Endothelial cell of umbilical vein (primary cell): ENCODE results near the gene ZG16B. TPM values are rescaled to one million over a fixed set of nuclear protein-coding genes. Genes with fewer than 3 reads are reported as not detected.

ENCODE experiments used
- BruUV-seq: library from RNA; stranded (reverse); fragments of 400-500 nt; replicated peaks from 2 replicates; lab custom pipeline; 2021; lab: Mats Ljungman, UMichigan
- CTCF ChIA-PET: fragments of 300-600, 350-600 bp; sonication (Branson Sonifier 250); formaldehyde crosslinking; loops from one replicate; lab custom pipeline; 2021; ENCODE audit warnings: antibody characterized with exemption, inconsistent platforms; lab: Charles Lee
- POLR2A ChIA-PET: fragments of 300-600, 350-600 bp; sonication (Branson Sonifier 250); formaldehyde crosslinking; loops from one replicate; lab custom pipeline; 2021; ENCODE audit warnings: antibody characterized with exemption, inconsistent platforms; lab: Charles Lee
- DNase-seq: peaks from one replicate; pipeline ENCODE4 v3.0.0-alpha.2; 2011; ENCODE audit warnings: low read depth, low spot score
- FAIRE-seq: peaks from 2 replicates; lab custom pipeline; 2011; peaks lifted over from hg19 to GRCh38; lab: Jason Lieb, UNC
- H2AFZ ChIP-seq: 2 replicates; pipeline ENCODE4 v1.6.0; 2012; ENCODE audit warnings: low read depth, low read length, control low read depth, inconsistent platforms
- H3K27ac ChIP-seq: 2 replicates; pipeline ENCODE4 v1.5.1; 2011; ENCODE audit warnings: low read depth, mild to moderate bottlenecking, control low read depth, low read length, moderate library complexity; ENCODE audit not compliant: insufficient read depth
- H3K27me3 ChIP-seq, 2 experiments: 2 replicates each; pipeline versions ENCODE4 v1.6.0 to v1.6.1; 2011; ENCODE audit warnings: low read length in 2 of 2, mixed read lengths in 1 of 2; ENCODE audit not compliant: control insufficient read depth in 2 of 2, insufficient read depth in 2 of 2
- H3K36me3 ChIP-seq, 2 experiments: 2 replicates in 1 of 2; 3 replicates in 1 of 2; pipeline ENCODE4 v1.5.1; 2011; ENCODE audit warnings: low read length in 2 of 2, mild to moderate bottlenecking in 1 of 2, moderate library complexity in 1 of 2; ENCODE audit not compliant: control insufficient read depth in 2 of 2, insufficient read depth in 2 of 2; ENCODE audit errors: extremely low read depth in 1 of 2
- H3K4me1 ChIP-seq: 3 replicates; pipeline ENCODE4 v1.5.1; 2011; ENCODE audit warnings: mild to moderate bottlenecking, low read length; ENCODE audit not compliant: control insufficient read depth, insufficient read depth; ENCODE audit errors: extremely low read depth
- H3K4me2 ChIP-seq: 2 replicates; pipeline ENCODE4 v1.6.1; 2011; ENCODE audit warnings: low read length, control low read depth, mixed read lengths; ENCODE audit not compliant: insufficient read depth
- H3K4me3 ChIP-seq, 3 experiments: fragments of 200-600 bp in 1 of 3; sonication (generic), shearing (Covaris generic) in 1 of 3; replicated peaks in 1 of 3; 2 replicates each; pipeline ENCODE4 v1.5.1; 2011 to 2016; ENCODE audit warnings: control low read depth in 3 of 3, low read length in 3 of 3, mild to moderate bottlenecking in 2 of 3, inconsistent platforms in 1 of 3, low read depth in 1 of 3, moderate library complexity in 1 of 3; ENCODE audit not compliant: insufficient read depth in 1 of 3
- H3K79me2 ChIP-seq: 2 replicates; pipeline ENCODE4 v1.6.0; 2012; ENCODE audit warnings: low read length, inconsistent platforms; ENCODE audit not compliant: control insufficient read depth, insufficient read depth
- H3K9ac ChIP-seq: replicated peaks from 2 replicates; pipeline ENCODE3; 2011; ENCODE audit warnings: low read length, control low read depth; ENCODE audit not compliant: insufficient read depth; ENCODE audit errors: extremely low read depth
- H3K9me1 ChIP-seq: replicated peaks from 3 replicates; pipeline ENCODE4 v1.6.0; 2011; ENCODE audit warnings: mild to moderate bottlenecking, low read length; ENCODE audit not compliant: control insufficient read depth, insufficient read depth; ENCODE audit errors: extremely low read depth
- H3K9me3 ChIP-seq: replicated peaks from 2 replicates; pipeline ENCODE4 v1.5.1; 2012; ENCODE audit warnings: low read length, inconsistent platforms; ENCODE audit not compliant: control insufficient read depth, insufficient read depth
- H4K20me1 ChIP-seq: replicated peaks from 2 replicates; pipeline ENCODE3; 2011; ENCODE audit warnings: mild to moderate bottlenecking, low read length; ENCODE audit not compliant: control insufficient read depth, insufficient read depth; ENCODE audit errors: extremely low read depth
- CTCF ChIP-seq, 2 donors: IDR thresholded peaks; 1 replicate in 1 of 2; 2 replicates in 1 of 2; pipeline ENCODE4 v1.5.1; 2011; ENCODE audit warnings: low read length in 2 of 2, mild to moderate bottlenecking in 2 of 2, moderate library complexity in 2 of 2, control low read depth in 1 of 2, inconsistent platforms in 1 of 2, low read depth in 1 of 2; ENCODE audit not compliant: insufficient read depth in 1 of 2; ENCODE audit errors: extremely low read depth in 1 of 2
- EZH2 ChIP-seq: IDR thresholded peaks from 2 replicates; pipeline ENCODE4 v1.6.1; 2012; ENCODE audit warnings: borderline replicate concordance, low read depth, mild to moderate bottlenecking, moderate library complexity, low read length, inconsistent platforms; ENCODE audit not compliant: severe bottlenecking
- FOS ChIP-seq: IDR thresholded peaks from 2 replicates; pipeline ENCODE4 v1.6.1; 2011; ENCODE audit warnings: mild to moderate bottlenecking, low read length, moderate library complexity, borderline replicate concordance; ENCODE audit not compliant: insufficient read depth
- GATA2 ChIP-seq: IDR thresholded peaks from 2 replicates; pipeline ENCODE4 v1.7.0; 2011; ENCODE audit warnings: low read depth, mild to moderate bottlenecking, moderate library complexity, mixed read lengths, low read length; ENCODE audit not compliant: insufficient read length, insufficient read depth
- JUN ChIP-seq: IDR thresholded peaks from 2 replicates; pipeline ENCODE4 v1.6.1; 2011; ENCODE audit warnings: borderline replicate concordance, low read depth; ENCODE audit not compliant: insufficient read length, insufficient read depth
- MYC ChIP-seq: IDR thresholded peaks from one replicate; pipeline ENCODE4 v1.6.1; 2011; ENCODE audit warnings: mild to moderate bottlenecking, low read depth, low read length
- POLR2A ChIP-seq: IDR thresholded peaks from 2 replicates; pipeline ENCODE4 v1.6.1; 2012; ENCODE audit warnings: low read depth, mild to moderate bottlenecking, control low read depth, low read length
- POLR2AphosphoS5 ChIP-seq: IDR thresholded peaks from 2 replicates; pipeline ENCODE4 v1.6.1; 2012; ENCODE audit warnings: low read depth, mild to moderate bottlenecking, control low read depth, low read length, moderate library complexity; ENCODE audit not compliant: insufficient read depth
- dilution Hi-C: fragments of 300-500 bp; cut with MboI; formaldehyde crosslinking; loops from one replicate; pipeline ENCODE4 v1.15.0; 2019; ENCODE audit warnings: low sequenced_read_pairs; ENCODE audit not compliant: extremely low pct_ligation_motif_present
- intact Hi-C: fragments of 100-400 bp; cut with micrococcal nuclease; formaldehyde crosslinking; loops from one replicate; pipeline ENCODE4 v1.10.0; 2022
- polyA plus RNA-seq, 4 experiments: library from polyadenylated mRNA; depleted of rRNA in 3 of 4; stranded (reverse) in 3 of 4; unstranded in 1 of 4; fragments of >200 nt; gene quantifications; 2 replicates each; pipeline versions ENCODE4 v1.2.1 to v1.2.3, GENCODE V29; 2011 to 2012; ENCODE audit warnings: missing spikeins in 1 of 4
- total RNA-seq: library from RNA; stranded (reverse); gene quantifications from 2 replicates; pipeline ENCODE4 v1.2.3, GENCODE V29; 2021
- TF ChIP-seq, protein P1 (sequence below): IDR thresholded peaks from 2 replicates; pipeline ENCODE4 v1.6.1; 2011; ENCODE audit not compliant: insufficient read depth, insufficient read length

The ZG16B gene
- total and polyA plus RNA-seq, 2 donors (not counting 3 experiments of a cell fraction or from before 2014, with no cell fraction given): 0.22 TPM; not detected in 1

- Histone ChIP-seq H3K27ac (no peak overlapping the region), H3K4me3 (no peak overlapping the region), H3K79me2 (no peaks in the 10 kb centered on the region), H3K9me1 (no peaks in the 10 kb centered on the region), H3K9ac (no peak overlapping the region), H4K20me1 (no peaks in the 10 kb centered on the region), H3K4me1 (no peaks in the 10 kb centered on the region), H3K27me3 (peaks cover 5 to 16% of the 10 kb centered on the region in 2 experiments), H3K9me3 (no peaks in the 10 kb centered on the region), H3K4me2 (no peak overlapping the region), H2AFZ (no peak overlapping the region), H3K36me3 (no peaks in the 10 kb centered on the region)
- ChIA-PET CTCF (no interaction called here), POLR2A (no interaction called here)
- dilution Hi-C loops (no loop called here), intact Hi-C loops (no loop called here)
- no TSS peak for BruUV-seq
- DNase-seq (no peak), FAIRE-seq (no peak)
- TF ChIP-seq, protein P1, sequence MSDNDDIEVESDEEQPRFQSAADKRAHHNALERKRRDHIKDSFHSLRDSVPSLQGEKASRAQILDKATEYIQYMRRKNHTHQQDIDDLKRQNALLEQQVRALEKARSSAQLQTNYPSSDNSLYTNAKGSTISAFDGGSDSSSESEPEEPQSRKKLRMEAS: no peak
- TF ChIP-seq JUN: no peak
- TF ChIP-seq EZH2: no peak
- no peak for TF ChIP-seq POLR2AphosphoS5
- TF ChIP-seq CTCF (IDR thresholded peaks at IDR 0.05; ENCODE audit: extremely low read depth in 1 of 2, insufficient read depth in 1 of 2, low read depth in 1 of 2, low read length in 2 of 2): no peak
- TF ChIP-seq MYC: no peak
- no peak for TF ChIP-seq FOS
- TF ChIP-seq POLR2A: no peak
- TF ChIP-seq GATA2: no peak
These were observed 23.8 kb upstream of the ZG16B start for GRCh38 chr16:2806286-2806685.
